ENCODE measurements around the gene TMSB4X.

The TMSB4X gene

DNA sequence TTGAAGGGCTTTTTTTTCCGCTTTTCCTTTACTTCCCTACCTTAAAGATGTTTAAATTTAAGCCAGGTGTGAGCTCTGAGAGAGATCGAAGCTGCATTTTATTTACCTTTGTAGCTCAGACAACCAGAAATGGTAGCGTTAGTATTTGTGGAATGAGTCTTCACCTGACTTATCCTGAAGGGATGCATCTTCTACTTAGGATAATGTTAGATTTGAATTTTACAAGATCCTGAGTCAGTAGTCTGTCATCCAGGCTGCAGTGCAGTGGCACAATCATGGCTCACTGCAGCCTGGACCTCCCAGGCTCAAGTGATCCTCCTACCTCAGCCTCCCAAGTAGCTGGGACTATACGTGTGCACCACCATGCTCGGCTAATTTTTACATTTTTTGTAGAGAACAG is 26.2 kb downstream of the TMSB4X start:
- no peak for DNase-seq
- Histone ChIP-seq H3K36me3 (ENCODE audit: control insufficient read depth, insufficient read depth, low read length) (no peaks in the 10 kb centered on the region), H2BK120ac (ENCODE audit: low read depth, low read length) (no peak overlapping the region), H3K9ac (ENCODE audit: low read length) (no peak overlapping the region), H2BK15ac (replicated peaks; ENCODE audit: low read depth) (no peak overlapping the region), H3K18ac (ENCODE audit: low read length) (no peak overlapping the region), H3K4me3 (ENCODE audit: low read length) (no peak overlapping the region), H3K27me3 (ENCODE audit: insufficient read depth, low read length, poor library complexity) (no peaks in the 10 kb centered on the region), H4K8ac (ENCODE audit: low read depth, low read length) (no peak overlapping the region), H3K4me2 (ENCODE audit: low read length) (no peak overlapping the region), H3K79me1 (ENCODE audit: low read length) (no peaks in the 10 kb centered on the region), H3K23ac (ENCODE audit: low read length) (no peak overlapping the region), H2BK5ac (ENCODE audit: low read length) (no peak overlapping the region), H3K4ac (ENCODE audit: low read depth, low read length) (no peak overlapping the region), H3K4me1 (ENCODE audit: control insufficient read depth, low read depth, low read length) (no peaks in the 10 kb centered on the region), H3K79me2 (ENCODE audit: control insufficient read depth, insufficient read depth, low read length) (no peaks in the 10 kb centered on the region), H3K56ac (ENCODE audit: low read length) (no peak overlapping the region), H3K27ac (ENCODE audit: low read depth, low read length) (no peak overlapping the region), H2AK5ac (ENCODE audit: low read length) (no peak overlapping the region), H4K5ac (ENCODE audit: low read length) (no peak overlapping the region)
- no CpG with 5 or more reads among the region's 5 CpGs for WGBS (ENCODE audit: extremely low coverage, insufficient coverage, low lambda C conversion rate)

DNA sequence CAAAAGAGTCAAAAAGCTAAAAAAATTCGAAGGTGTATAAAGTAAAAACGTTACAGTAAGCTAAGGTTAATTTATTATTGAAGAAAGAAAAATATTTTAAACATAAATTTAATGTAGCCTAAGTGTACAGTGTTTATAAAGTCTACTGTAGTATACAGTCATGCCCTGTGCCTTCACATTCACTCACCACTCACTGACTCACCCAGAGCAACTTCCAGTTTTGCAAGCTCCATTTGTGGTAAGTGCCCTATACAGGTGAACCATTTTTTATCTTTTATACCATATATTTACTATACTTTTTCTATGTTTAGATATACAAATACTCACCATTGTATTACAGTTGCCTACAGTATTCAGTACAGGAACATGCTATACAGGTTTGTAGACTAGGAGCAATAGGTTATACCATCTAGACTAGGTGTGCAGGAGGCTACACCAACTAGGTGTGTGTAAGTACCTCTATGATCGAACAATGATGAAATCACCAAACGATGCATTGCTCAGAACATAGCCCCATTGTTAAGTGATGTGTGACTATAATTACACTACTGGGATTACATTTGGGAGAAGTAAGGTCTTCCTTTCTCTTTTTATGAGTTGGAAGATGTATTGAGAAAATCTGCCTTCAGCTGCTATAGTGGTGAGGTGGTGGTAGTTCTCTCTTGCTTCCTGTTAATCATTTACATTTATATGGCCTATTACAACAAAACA is 27.2 kb downstream of the TMSB4X start:
- H3K79me1 ChIP-seq (ENCODE audit: low read length) = no peaks in the 10 kb centered on the region
- H2BK15ac ChIP-seq (replicated peaks; ENCODE audit: low read depth) = no peak overlapping the region
- no peak overlapping the region for H3K56ac ChIP-seq (ENCODE audit: low read length)
- no peaks in the 10 kb centered on the region for H3K79me2 ChIP-seq (ENCODE audit: control insufficient read depth, insufficient read depth, low read length)
- no peak overlapping the region for H4K5ac ChIP-seq (ENCODE audit: low read length)
- no peaks in the 10 kb centered on the region for H3K36me3 ChIP-seq (ENCODE audit: control insufficient read depth, insufficient read depth, low read length)
- DNase-seq = no peak
- no peak overlapping the region for H3K4me2 ChIP-seq (ENCODE audit: low read length)
- H3K23ac ChIP-seq (ENCODE audit: low read length) = no peak overlapping the region
- no peak overlapping the region for H2AK5ac ChIP-seq (ENCODE audit: low read length)
- no peak overlapping the region for H4K8ac ChIP-seq (ENCODE audit: low read depth, low read length)
- no peak overlapping the region for H3K9ac ChIP-seq (ENCODE audit: low read length)
- WGBS (ENCODE audit: extremely low coverage, insufficient coverage, low lambda C conversion rate) = 100% methylated on average over 2 of the region's 4 CpGs
- no peaks in the 10 kb centered on the region for H3K27me3 ChIP-seq (ENCODE audit: insufficient read depth, low read length, poor library complexity)
- no peak overlapping the region for H3K18ac ChIP-seq (ENCODE audit: low read length)
- no peak overlapping the region for H3K4me3 ChIP-seq (ENCODE audit: low read length)
- H3K4me1 ChIP-seq (ENCODE audit: control insufficient read depth, low read depth, low read length) = no peaks in the 10 kb centered on the region
- H2BK5ac ChIP-seq (ENCODE audit: low read length) = no peak overlapping the region
- no peak overlapping the region for H2BK120ac ChIP-seq (ENCODE audit: low read depth, low read length)
- H3K27ac ChIP-seq (ENCODE audit: low read depth, low read length) = no peak overlapping the region
- no peak overlapping the region for H3K4ac ChIP-seq (ENCODE audit: low read depth, low read length)

- Histone ChIP-seq H2BK120ac (ENCODE audit: low read depth, low read length) (no peak overlapping the region), H3K18ac (ENCODE audit: low read length) (no peak overlapping the region), H2BK15ac (replicated peaks; ENCODE audit: low read depth) (no peak overlapping the region), H3K4me2 (ENCODE audit: low read length) (no peak overlapping the region), H3K27ac (ENCODE audit: low read depth, low read length) (no peak overlapping the region), H3K79me2 (ENCODE audit: control insufficient read depth, insufficient read depth, low read length) (no peaks in the 10 kb centered on the region), H3K36me3 (ENCODE audit: control insufficient read depth, insufficient read depth, low read length) (no peaks in the 10 kb centered on the region), H3K4ac (ENCODE audit: low read depth, low read length) (no peak overlapping the region), H2BK5ac (ENCODE audit: low read length) (no peak overlapping the region), H3K23ac (ENCODE audit: low read length) (no peak overlapping the region), H3K4me1 (ENCODE audit: control insufficient read depth, low read depth, low read length) (peaks cover 4% of the 10 kb centered on the region), H3K27me3 (ENCODE audit: insufficient read depth, low read length, poor library complexity) (no peaks in the 10 kb centered on the region), H3K4me3 (ENCODE audit: low read length) (no peak overlapping the region), H2AK5ac (ENCODE audit: low read length) (no peak overlapping the region), H4K8ac (ENCODE audit: low read depth, low read length) (no peak overlapping the region), H4K5ac (ENCODE audit: low read length) (no peak overlapping the region), H3K9ac (ENCODE audit: low read length) (no peak overlapping the region), H3K56ac (ENCODE audit: low read length) (no peak overlapping the region), H3K79me1 (ENCODE audit: low read length) (no peaks in the 10 kb centered on the region)
- no CpG with 5 or more reads among the region's 9 CpGs for WGBS (ENCODE audit: extremely low coverage, insufficient coverage, low lambda C conversion rate)
- DNase-seq = no peak
These were observed 31.0 kb downstream of the TMSB4X start for GRCh38 chrX:13005661-13006473.

DNA sequence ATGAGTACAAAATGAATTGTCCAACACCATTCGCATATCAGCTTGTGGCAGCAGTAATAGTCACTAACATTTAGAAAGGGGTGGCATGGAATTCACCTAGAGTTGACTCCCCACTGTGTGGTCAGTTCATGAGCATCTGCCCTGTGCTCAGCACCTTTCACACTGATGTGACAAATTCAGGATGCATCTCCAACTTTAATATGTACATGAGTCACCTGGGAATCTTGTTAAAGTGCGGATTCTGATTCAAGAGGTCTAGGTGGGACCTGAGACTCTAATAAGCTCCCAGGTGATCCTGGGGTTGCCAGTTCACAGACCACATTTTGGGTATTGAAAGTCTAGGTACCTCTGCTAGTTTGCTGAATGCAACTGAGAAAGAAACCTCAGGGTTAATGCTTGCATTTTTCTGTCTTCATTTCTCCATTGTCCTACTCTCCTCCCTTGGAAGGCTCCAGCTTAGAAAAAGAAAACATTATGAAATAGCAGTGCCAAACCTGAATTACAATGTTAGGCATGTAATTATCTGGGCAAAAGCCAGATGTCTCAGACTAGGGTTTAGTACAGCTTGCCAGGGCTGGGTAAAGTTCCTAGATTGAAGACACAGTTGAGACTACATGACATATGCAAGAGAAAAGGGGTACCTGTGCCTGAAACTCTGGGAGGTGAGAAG is 32.7 kb downstream of the TMSB4X start:
- Histone ChIP-seq H3K36me3 (ENCODE audit: control insufficient read depth, insufficient read depth, low read length) (no peaks in the 10 kb centered on the region), H3K9ac (ENCODE audit: low read length) (no peak overlapping the region), H3K27ac (ENCODE audit: low read depth, low read length) (no peak overlapping the region), H2BK120ac (ENCODE audit: low read depth, low read length) (no peak overlapping the region), H3K27me3 (ENCODE audit: insufficient read depth, low read length, poor library complexity) (no peaks in the 10 kb centered on the region), H3K4ac (ENCODE audit: low read depth, low read length) (no peak overlapping the region), H2BK15ac (replicated peaks; ENCODE audit: low read depth) (no peak overlapping the region), H2AK5ac (ENCODE audit: low read length) (no peak overlapping the region), H3K79me1 (ENCODE audit: low read length) (no peaks in the 10 kb centered on the region), H3K18ac (ENCODE audit: low read length) (no peak overlapping the region), H3K4me3 (ENCODE audit: low read length) (no peak overlapping the region), H4K5ac (ENCODE audit: low read length) (no peak overlapping the region), H3K56ac (ENCODE audit: low read length) (no peak overlapping the region), H3K23ac (ENCODE audit: low read length) (no peak overlapping the region), H4K8ac (ENCODE audit: low read depth, low read length) (no peak overlapping the region), H3K4me1 (ENCODE audit: control insufficient read depth, low read depth, low read length) (peaks cover 4% of the 10 kb centered on the region), H2BK5ac (ENCODE audit: low read length) (no peak overlapping the region), H3K79me2 (ENCODE audit: control insufficient read depth, insufficient read depth, low read length) (no peaks in the 10 kb centered on the region), H3K4me2 (ENCODE audit: low read length) (no peak overlapping the region)
- no peak for DNase-seq
- no CpG with 5 or more reads among the region's 2 CpGs for WGBS (ENCODE audit: extremely low coverage, insufficient coverage, low lambda C conversion rate)

DNA sequence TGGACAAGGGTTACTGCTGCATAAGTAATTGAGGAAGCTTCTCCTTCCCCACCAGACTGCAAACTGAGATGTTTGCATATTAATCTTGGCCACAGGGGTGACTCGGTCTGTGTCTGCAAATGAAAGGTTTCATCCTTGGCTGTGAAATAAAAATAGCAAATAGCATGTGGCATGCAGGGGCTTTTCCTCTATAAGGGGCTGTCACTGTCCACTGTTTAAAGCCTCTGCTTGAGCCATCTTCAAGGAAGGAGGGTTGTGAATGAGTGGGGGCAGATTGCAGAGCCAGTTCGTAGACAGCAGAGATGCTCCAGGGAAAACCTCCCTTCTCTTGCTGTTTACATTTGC is 33.3 kb downstream of the TMSB4X start:
- no CpG with 5 or more reads among the region's 2 CpGs for WGBS (ENCODE audit: extremely low coverage, insufficient coverage, low lambda C conversion rate)
- Histone ChIP-seq H3K79me1 (ENCODE audit: low read length) (no peaks in the 10 kb centered on the region), H3K18ac (ENCODE audit: low read length) (no peak overlapping the region), H3K79me2 (ENCODE audit: control insufficient read depth, insufficient read depth, low read length) (no peaks in the 10 kb centered on the region), H2BK120ac (ENCODE audit: low read depth, low read length) (no peak overlapping the region), H2BK5ac (ENCODE audit: low read length) (no peak overlapping the region), H3K36me3 (ENCODE audit: control insufficient read depth, insufficient read depth, low read length) (no peaks in the 10 kb centered on the region), H3K4ac (ENCODE audit: low read depth, low read length) (no peak overlapping the region), H3K4me2 (ENCODE audit: low read length) (no peak overlapping the region), H4K5ac (ENCODE audit: low read length) (no peak overlapping the region), H3K27me3 (ENCODE audit: insufficient read depth, low read length, poor library complexity) (no peaks in the 10 kb centered on the region), H4K8ac (ENCODE audit: low read depth, low read length) (no peak overlapping the region), H3K4me3 (ENCODE audit: low read length) (no peak overlapping the region), H3K56ac (ENCODE audit: low read length) (no peak overlapping the region), H2AK5ac (ENCODE audit: low read length) (no peak overlapping the region), H2BK15ac (replicated peaks; ENCODE audit: low read depth) (no peak overlapping the region), H3K23ac (ENCODE audit: low read length) (no peak overlapping the region), H3K27ac (ENCODE audit: low read depth, low read length) (no peak overlapping the region), H3K9ac (ENCODE audit: low read length) (no peak overlapping the region), H3K4me1 (ENCODE audit: control insufficient read depth, low read depth, low read length) (peaks cover 4% of the 10 kb centered on the region)
- DNase-seq = no peak

Measured in mesendoderm (in vitro differentiated cells).